T follicular helper cell (primary cell): ENCODE measurements around the gene TMEM184A.
A peak's percentile ranks its signal among the peaks of the same experiment; 100 is the strongest.
"Not testable (repeated sequence)": the region's sequence is repeated elsewhere in the genome, so short reads cannot be mapped to it uniquely, and the experiment has no call there.

Experiments
- DNase-seq: peaks from one replicate; pipeline ENCODE4 v3.0.0-alpha.2; 2020; ENCODE audit warnings: low read depth

Gene TMEM184A

GRCh38 chr7:1523208-1523607, 32.8 kb downstream of the TMEM184A start:
- DNase-seq: no peak

- no peak for DNase-seq
Measured at GRCh38 chr7:1521456-1521855, 34.5 kb downstream of the TMEM184A start.

GRCh38 chr7:1520539-1521234, 35.3 kb downstream of the TMEM184A start:
- no peak for DNase-seq

GRCh38 chr7:1519322-1519922, 36.6 kb downstream of the TMEM184A start:
- DNase-seq: not testable (repeated sequence)

- DNase-seq: no peak
Measured at GRCh38 chr7:1516586-1517251, 39.3 kb downstream of the TMEM184A start.

- DNase-seq: not testable (repeated sequence)
Measured at GRCh38 chr7:1515509-1515967, 40.5 kb downstream of the TMEM184A start.

GRCh38 chr7:1514995-1515401, 41.0 kb downstream of the TMEM184A start:
- DNase-seq: no peak

GRCh38 chr7:1514407-1514806, 41.6 kb downstream of the TMEM184A start:
- DNase-seq: no peak

GRCh38 chr7:1513657-1514095, 42.3 kb downstream of the TMEM184A start:
- no peak for DNase-seq

GRCh38 chr7:1512781-1513656, 43.0 kb downstream of the TMEM184A start:
- peak; percentile 33 for DNase-seq

GRCh38 chr7:1511444-1512422, 44.3 kb downstream of the TMEM184A start:
- no peak for DNase-seq

- no peak for DNase-seq
Measured at GRCh38 chr7:1510780-1511154, 45.2 kb downstream of the TMEM184A start.

- DNase-seq: no peak
Measured at GRCh38 chr7:1509226-1509625, 46.8 kb downstream of the TMEM184A start.

GRCh38 chr7:1508277-1508758, 47.7 kb downstream of the TMEM184A start:
- no peak for DNase-seq

- no peak for DNase-seq
Measured at GRCh38 chr7:1505731-1506550, 50.1 kb downstream of the TMEM184A start.

- peak; percentile 84 for DNase-seq
Measured at GRCh38 chr7:1503816-1504775, 51.9 kb downstream of the TMEM184A start, which contains the start of gene INTS1. Gene INTS1 (minus strand): TSS chr7:1504389. CDS start chr7:1503960, 429 bp downstream.

- no peak for DNase-seq
Measured at GRCh38 chr7:1503390-1503789, 52.6 kb downstream of the TMEM184A start.

GRCh38 chr7:1502845-1503244, 53.2 kb downstream of the TMEM184A start:
- DNase-seq: no peak
